Loucy (cell line): ENCODE data around the gene BCAP31.

Source experiments
- CTCF ChIP-seq: fragments of 200-600 bp; sonication (generic); conservative IDR thresholded peaks from 2 replicates; pipeline ENCODE4 v1.5.1; 2014; ENCODE audit warnings: mild to moderate bottlenecking, antibody characterized with exemption, low read length
- EZH2phosphoT487 ChIP-seq: fragments of 200-600 bp; IDR thresholded peaks from 2 replicates; pipeline ENCODE4 v1.6.1; 2018; ENCODE audit warnings: antibody characterized with exemption, mild to moderate bottlenecking, moderate library complexity, borderline replicate concordance

DNA sequence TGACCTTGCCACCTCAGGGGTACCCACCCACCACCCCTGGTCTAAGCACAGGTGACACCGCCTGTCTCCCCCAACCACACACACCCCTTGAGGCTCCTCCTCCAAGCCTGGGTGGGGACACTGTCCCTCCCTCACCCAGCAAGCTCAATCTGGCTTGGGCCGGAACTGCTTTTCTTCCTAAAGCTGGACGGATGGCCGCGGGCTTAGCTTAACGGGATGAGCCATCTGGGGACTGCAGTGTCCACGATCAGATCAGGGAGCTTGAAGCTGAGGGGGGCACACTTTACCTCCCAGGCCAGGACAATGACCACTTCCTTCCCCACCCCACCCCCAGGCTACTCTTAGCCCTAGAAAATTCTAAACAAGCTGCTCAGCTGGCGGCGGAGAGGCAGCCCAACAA lies 37.5 kb downstream of the BCAP31 start:
- TF ChIP-seq CTCF (no peak), EZH2phosphoT487 (no peak)
